DMS153 treated with DMSO at 0.1 percent for 48 hours (cell line): ENCODE data around the gene ARID1B.

Experiments
- DNase-seq: peaks from one replicate; lab custom pipeline; 2025; ENCODE audit not compliant: unreplicated experiment; lab: John Stamatoyannopoulos, UW

The ARID1B gene

DNA sequence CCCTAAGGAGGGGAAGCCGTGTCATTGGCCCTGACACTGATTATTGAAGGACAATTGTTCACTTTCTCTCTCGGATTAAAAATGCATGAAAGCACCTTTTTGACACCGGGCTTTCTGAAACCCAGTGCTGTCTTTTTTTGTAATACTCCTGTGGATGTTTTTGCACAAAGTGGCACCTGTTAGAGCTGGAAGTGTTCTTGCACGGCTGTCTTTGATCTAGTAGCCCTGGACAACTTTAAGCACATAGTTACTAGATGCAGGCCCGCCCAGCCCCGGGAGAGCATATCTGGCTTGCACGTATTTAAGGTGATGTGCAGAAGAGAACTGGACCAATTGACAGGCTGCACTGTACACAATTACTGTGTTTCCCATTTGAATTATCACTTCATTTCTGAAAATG is 72.6 kb downstream of the ARID1B start:
- no peak for DNase-seq

DNA sequence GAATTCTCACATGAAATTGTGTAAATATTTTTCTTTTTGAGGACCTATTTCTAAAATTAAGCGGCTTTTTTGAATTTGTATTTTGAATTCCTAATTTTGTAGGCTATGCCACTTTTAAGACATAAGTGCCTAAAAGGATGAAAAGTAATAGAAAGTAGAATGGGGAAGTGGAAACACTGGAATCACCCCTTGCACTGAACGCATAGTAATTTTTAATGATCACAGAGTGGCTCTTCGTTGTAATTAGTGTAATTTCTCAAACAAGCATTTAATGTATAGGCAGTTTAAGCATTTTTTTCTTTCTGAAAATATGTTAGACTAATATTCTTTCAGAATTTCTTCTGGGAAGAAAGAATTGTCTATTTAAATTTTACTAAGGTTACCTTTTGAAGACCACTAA is 73.2 kb downstream of the ARID1B start:
- no peak for DNase-seq

- no peak for DNase-seq
Measured at GRCh38 chr6:156851454-156851921, 74.3 kb downstream of the ARID1B start.

DNA sequence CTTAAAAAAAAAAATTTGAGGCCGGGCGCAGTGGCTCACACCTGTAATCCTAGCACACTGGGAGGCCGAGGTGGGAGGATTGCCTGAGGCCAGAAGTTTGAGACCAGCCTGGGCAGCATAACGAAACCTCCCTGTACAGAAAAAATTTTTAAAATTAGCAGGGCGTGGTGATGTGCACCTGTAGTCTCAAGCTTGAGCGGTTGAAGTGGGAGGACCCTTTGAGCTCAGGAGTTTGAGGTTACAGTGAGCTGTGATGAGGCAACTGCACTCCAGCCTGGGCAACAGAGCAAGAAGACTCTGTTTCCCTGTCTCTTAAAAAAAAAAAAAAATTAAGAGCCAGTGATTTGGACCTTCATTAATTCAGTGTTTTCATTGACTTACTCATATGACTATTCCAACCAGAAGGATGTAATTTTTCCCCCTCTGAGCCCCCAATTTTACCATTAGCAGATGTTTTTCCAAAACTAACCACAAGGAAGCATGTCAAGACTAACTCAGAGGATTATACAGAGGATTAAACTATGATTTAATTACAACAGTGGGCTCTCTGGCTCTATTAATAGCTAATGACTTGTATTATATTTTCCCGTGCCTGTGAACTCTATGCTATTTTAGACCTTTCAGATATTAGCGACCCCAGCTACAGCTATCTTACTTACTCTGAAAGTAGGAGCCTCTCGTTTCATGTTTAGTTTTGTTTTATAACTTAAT is 75.1 kb downstream of the ARID1B start:
- DNase-seq = no peak

GRCh38 chr6:156852858-156853216 is 75.7 kb downstream of the ARID1B start:
- DNase-seq = no peak

DNA sequence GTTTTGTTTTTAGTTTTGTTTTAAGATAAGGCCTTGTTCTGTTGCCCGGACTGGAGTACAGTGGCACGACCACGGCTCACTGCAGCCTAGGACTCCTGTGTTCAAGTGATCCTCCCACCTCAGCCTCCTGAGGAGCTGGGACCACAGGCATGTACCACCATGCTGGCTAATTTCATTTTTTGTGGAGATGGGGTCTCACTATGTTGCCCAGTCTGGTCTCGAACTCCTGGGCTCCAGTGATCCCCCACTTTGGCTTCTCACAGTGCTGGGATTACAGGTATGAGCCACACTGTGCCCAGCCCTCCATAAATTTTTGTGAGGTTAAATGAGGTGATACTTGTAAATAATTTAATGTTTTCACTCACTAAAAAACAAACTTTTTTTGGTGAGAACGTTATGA is 76.6 kb downstream of the ARID1B start:
- no peak for DNase-seq

GRCh38 chr6:156854466-156855161 is 77.4 kb downstream of the ARID1B start:
- no peak for DNase-seq

DNA sequence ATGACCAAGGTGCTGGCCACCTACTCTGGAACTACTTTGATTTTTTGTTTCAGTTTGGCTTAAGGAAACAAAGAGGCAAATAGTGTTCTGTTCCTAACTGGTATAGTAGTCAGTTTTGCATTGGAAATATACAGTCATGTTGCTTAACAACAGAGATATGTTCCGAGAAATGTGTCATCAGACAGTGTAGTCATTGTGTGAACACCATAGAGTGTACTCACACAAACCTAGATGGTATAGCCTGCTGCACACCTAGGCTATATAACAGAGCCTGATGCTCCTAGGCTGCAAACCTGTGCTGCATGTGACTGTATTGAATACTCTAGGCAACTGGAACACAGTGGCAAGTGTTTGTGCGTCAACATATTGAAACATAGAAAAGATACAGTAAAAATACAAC is 80.4 kb downstream of the ARID1B start:
- DNase-seq = no peak

DNA sequence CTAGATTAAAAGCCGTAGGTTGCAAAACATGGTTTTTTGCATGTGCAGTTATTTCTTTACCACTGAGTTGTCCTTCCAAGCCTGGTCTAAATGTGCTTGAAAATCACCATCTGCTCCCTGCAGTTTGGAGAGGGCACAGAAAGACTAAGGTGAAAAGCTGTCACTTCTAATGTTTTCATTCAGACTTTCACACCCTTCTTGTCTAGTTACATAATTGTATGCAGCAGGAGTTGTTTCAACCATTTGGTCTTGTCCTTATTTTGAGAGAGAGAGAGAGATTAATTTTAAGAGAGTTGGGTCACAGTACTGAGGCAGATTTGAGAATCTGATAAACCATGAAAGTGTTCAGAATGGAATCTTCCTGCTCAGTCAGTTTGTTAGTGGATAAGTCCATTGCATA is 82.5 kb downstream of the ARID1B start:
- no peak for DNase-seq

GRCh38 chr6:156862711-156863110 is 85.5 kb downstream of the ARID1B start:
- DNase-seq = no peak

- no peak for DNase-seq
Measured at GRCh38 chr6:156863504-156863903, 86.3 kb downstream of the ARID1B start.

- DNase-seq = no peak
Measured at GRCh38 chr6:156864557-156864956, 87.4 kb downstream of the ARID1B start.

DNA sequence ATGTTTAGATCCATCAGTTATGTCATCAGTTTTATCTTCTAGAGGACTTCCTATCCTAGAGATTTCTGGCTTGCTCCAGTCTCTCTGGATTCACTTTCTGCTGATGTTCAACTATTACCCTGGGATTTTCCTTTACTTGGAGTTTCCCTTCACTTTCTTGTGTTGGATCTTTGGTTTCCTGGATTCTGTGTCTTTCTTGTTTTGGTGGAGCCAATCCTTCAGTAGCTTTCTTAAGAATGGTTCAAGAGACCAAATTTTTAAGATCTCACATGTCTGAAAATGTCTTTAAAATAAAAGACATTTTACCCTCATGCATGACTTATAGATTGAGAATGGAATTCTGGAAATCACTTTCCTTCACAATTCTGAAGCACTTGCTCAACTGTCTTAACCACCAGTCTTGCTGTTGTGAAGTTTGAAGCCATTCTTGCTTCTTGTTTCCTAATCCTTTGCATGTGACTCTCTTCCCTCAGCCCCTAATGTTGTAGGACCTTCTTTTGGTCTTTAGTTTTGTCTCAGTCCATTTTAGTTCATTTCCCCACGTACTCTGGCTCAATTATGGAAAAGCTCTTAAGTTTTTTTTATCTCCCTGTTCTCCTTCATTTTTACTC is 87.9 kb downstream of the ARID1B start:
- DNase-seq = no peak

- DNase-seq = no peak
Measured at GRCh38 chr6:156866220-156867015, 89.2 kb downstream of the ARID1B start.

- no peak for DNase-seq
Measured at GRCh38 chr6:156867121-156867520, 89.9 kb downstream of the ARID1B start.

DNA sequence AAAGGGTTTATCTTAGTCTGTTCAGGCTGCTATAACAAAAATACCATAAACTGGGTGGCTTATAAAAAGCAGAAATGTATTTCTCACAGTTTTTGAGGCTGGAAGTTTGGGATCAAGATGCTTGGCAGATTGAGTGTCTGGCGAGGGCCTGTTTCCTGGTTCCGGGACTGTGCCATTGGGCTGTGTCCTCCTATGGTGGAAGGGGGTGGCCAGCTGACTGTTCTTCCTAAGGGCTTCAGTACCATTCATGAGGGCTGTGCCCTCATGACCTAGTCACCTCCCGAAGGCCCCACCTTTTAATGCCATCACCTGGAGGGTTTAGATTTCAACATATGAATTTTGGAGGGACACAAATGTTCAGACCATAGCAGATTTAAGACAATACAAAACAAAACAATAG is 91.2 kb downstream of the ARID1B start:
- no peak for DNase-seq

- DNase-seq = no peak
Measured at GRCh38 chr6:156869980-156870398, 92.8 kb downstream of the ARID1B start.

DNA sequence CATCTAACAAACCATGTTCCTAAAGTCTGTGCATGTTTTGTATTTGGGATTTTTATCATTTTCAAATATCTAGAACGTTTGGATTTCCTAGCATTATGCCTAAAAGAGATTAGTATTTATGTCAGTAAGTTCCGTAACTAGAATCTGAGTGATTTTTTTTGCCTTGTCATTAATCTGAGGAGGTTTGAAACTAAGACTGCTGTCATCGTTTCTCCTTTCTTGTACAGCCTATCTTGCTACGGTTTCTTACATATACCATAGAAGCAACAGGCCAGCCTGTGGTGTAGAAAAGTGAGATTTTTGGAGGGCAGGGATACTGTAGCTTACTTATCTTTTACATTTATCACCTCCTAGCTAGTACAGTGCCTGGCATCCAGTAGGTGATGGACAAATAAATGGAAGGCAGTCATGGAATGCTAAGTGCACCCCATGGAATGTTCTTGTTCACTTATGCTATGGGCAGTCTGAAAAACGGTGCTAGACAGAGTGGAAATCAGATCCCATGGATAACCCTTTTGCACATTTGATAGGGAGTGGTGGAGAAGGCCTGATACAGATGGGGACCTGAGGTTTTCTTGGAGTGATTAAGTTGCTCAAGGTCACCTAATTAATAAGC is 93.9 kb downstream of the ARID1B start:
- no peak for DNase-seq

DNA sequence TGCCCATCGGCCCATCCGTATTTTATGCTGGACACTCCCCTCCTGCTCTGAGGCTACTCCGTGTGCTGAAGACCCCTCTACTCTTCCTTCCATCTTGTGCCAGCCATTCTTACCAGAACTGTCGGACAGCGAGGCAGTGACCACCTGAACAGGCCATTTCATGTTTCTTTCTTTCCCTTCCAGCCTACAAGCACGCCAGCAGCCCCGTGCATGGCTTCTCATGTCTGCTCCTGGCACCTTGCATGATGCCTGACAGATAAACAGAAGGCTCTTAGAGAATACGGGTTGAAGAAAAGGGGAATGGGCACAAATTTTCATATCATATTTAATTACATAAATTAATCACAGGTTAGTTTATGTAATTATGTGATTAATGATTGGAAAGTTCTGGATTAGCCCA is 95.7 kb downstream of the ARID1B start:
- no peak for DNase-seq

GRCh38 chr6:156873654-156874380 is 96.6 kb downstream of the ARID1B start:
- no peak for DNase-seq
